Daoy (cell line): ENCODE data around the gene POLE2. TPM values are rescaled to one million over a fixed set of nuclear protein-coding genes. Genes with fewer than 3 reads are reported as not detected.
"Not testable (repeated sequence)": the region's sequence is repeated elsewhere in the genome, so short reads cannot be mapped to it uniquely, and the experiment has no call there.

Experiments used
- DNase-seq: peaks from one replicate; pipeline ENCODE4 v3.0.0-alpha.2; 2015; ENCODE audit warnings: low read depth
- total RNA-seq: library from RNA; depleted of rRNA; stranded (reverse); fragments of >200 nt; shearing (Covaris generic); gene quantifications from 2 replicates; pipeline ENCODE4 v1.2.3, GENCODE V29; 2014; rRNA removed

The POLE2 gene, protein sequence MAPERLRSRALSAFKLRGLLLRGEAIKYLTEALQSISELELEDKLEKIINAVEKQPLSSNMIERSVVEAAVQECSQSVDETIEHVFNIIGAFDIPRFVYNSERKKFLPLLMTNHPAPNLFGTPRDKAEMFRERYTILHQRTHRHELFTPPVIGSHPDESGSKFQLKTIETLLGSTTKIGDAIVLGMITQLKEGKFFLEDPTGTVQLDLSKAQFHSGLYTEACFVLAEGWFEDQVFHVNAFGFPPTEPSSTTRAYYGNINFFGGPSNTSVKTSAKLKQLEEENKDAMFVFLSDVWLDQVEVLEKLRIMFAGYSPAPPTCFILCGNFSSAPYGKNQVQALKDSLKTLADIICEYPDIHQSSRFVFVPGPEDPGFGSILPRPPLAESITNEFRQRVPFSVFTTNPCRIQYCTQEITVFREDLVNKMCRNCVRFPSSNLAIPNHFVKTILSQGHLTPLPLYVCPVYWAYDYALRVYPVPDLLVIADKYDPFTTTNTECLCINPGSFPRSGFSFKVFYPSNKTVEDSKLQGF
- 47.0 and 60.2 TPM in 2 replicates for total RNA-seq

DNA sequence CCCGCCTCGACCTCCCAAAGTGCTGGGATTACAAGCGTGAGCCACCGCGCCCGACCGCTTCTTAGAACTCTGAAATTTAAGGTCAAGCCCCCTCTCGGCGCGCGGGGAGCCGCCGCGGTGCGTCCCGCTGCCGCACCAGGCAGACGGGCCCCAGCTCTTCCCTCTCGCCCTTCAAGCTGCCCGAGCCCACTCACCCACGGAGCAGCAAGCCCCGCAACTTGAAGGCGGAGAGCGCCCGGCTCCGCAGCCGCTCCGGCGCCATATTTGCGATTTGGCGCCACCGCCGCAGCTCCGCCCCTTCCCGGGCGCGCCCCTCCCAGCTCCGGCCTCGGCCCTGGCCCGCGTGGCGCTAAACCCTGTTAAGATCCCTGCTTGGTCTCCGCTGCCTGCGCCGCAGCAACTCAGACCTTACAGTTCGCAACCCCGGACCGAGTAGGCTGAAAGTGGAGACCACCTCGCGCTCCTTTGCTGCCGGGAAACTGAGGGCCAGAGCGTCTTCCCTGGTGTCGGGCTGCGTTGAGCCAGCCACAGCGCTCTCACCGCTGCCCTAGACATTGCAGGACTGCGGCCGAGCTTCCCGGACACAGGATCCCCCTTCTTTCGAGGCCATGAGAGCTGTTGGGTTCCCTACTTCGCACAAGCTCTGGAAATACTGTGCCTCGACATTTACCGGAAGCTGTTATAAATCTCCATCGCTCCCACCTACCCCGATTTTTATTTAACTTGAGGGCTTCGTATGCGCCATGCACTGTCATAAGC is at the start of gene POLE2:
TSS of gene POLE2 (minus strand) at position 273 of the 759 bp plus-strand sequence. CDS start at position 262, 11 bp downstream.
- peak; percentile 84 for DNase-seq

DNA sequence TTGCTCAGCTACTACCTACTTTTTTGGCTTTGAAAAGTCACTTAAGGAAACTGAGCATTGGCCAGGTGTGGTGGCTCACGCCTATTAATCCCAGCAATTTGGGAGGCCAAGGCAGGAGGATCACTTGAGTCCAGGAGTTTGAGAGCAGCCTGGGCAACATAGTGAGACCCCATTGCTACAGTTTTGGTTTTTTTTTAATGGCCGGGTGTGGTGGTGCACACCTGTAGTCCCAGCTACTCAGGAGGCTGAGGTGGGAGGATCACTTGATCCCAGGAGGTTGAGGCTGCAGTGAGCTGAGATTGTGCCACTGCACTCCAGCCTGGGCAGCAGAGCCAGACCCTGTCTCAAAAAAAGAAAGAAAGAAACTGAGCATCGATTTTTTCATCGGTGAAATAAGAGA is 47.7 kb upstream of the POLE2 start:
- not testable (repeated sequence) for DNase-seq

DNA sequence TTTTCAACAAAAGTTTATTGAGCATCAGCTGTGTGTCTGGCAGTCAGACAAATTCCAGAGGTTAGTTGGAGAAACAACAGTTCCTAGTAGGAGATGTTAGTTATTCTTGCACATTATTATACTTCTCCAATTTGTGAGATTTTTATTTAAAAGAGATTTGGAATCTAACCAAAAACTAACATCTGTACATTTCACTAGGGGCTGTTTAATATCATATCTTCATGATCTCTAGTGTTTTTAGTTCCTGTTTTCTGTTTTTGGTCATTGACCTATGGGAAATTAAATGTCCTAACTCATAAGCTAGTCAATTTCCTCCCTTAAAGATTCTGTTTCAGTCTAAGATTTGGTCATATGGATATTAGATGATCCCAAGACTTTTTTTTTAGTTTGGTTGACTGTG is 45.8 kb upstream of the POLE2 start:
- no peak for DNase-seq

DNA sequence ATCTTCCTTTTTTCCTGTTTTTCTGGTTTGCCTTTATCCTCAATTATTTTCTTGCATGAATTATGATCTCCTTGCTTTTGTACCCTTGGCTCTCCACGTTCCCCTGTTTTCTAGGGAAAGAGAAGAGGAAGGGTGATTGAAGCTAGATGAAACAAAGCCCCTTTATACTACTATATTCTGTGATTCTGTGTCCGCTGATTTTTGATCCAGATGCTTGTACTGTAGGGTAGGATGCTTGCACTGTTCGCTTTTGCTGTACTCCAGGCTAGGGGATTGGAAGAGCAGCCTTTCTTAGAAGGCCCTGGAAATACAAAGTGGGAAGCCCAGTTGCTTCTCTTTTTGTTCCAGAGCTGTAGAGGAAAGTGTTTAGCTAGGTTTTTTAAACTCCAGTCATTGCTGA is 44.9 kb upstream of the POLE2 start:
- DNase-seq, result no peak

DNA sequence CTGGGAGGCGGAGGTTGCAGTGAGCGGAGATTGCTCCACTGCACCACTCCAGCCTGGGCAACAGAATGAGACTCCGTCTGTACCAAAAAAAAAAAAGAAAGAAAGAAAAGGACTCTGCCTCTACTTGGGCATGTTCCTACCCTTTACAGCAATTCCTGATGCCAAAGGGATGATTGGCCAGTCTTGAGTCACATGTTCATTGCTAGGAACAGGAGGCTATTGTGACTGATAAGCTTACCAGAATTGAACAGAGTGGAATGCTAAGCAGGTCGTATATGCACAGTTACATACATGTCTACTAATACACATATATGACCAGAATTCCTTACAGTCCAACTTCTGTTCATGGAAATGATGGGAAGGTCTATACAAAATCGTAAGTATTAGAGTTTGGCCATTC is 39.2 kb upstream of the POLE2 start:
- no peak for DNase-seq

DNA sequence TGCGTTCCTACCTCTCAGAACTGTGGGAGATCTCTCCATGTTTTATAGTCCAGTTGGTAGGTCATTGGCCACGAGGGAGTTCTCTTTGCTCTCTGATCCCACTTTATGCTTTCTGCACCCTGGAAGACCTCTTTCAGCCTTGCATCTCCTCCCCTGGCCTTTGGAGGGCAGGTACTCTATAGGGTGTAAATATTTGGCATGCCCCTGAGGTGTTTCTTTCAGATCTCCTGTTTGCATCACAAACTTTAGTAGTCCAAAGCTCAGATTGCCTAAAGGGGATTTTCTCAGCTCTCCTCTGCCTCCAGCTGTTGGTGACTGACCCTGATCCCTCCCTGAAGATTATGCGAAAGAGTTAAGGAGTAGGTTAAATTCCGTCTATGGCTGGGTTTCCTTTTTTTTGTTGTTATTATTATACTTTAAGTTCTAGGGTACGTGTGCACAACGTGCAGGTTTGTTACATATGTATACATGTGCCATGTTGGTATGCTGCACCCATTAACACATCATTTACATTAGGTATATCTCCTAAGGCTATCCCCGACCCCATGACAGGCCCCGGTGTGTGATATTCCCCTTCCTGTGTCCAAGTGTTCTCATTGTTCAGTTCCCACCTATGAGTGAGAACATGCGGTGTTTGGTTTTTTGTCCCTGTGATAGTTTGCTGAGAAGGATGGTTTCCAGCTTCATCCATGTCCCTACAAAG is 33.9 kb upstream of the POLE2 start:
- not testable (repeated sequence) for DNase-seq

DNA sequence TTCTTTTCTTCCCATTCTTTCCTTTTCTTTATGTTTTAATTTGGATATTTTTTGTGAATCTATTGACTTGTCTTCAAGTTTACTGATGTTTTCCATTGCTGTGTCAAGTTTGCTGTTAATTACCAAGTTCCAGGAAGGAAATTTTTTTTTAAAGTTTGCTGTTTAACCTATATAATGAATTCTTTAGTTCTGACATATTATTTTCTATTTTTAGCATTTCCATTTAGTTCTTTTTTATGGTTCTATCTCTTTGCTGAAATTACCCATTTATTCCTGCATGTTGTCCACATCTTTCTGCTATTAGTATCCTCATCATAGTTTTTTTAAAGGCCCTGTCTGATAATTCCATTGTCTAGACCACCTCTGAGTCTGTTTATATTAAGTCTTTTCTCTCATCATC is 32.7 kb upstream of the POLE2 start:
- no peak for DNase-seq

DNA sequence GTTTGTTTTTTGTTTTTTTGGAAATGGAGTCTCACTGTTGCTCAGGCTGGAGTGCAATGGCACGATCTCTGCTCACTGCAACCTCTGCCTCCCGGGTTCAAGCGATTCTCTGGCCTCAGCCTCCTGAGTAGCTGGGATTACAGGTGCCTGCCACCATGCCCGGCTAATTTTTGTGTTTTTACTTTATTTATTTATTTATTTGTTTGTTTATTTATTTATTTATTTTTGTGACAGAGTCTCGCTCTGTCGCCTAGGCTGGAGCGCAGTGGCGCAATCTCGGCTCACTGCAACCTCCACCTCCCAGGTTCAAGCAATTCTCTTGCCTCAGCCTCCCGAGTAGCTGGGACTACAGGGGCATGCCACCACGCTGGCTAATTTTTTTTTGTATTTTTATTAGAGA is 23.0 kb upstream of the POLE2 start:
- DNase-seq, result not testable (repeated sequence)

DNA sequence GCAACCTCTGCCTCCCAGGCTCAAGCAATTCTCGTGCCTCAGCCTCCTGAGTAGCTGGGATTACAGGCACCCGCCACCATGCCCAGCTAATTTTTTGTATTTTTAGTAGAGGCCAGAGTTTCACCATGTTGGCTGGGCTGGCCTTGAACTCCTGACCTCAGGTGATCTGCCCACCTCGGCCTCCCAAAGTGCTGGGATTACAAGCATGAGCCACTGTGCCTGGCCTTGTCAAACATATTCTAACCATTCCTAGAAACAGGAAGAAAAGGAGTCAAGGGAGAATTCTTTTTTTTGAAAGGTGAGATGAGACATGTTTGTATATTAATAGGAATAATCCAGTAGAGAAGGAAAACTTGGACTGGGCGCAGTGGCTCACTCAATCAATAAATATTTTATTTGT is 16.5 kb upstream of the POLE2 start:
- not testable (repeated sequence) for DNase-seq

DNA sequence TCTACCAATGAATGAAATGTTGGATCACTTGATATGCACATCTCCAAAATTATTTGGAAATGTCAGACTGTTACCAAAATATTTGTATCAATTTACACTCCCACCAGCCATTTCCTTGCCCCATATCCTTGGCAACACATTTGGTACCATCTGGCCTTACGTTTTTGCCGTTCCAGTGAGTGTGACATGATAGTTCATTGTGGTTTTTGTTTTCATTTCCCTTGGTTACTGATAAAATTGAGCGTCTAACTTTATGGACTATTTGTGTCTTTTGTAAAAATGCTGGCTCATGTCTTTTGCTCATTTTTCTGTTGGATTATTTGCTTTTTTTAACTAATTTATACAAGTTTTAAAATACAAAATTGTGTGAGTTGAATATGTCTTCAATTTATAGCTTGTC is 16.0 kb upstream of the POLE2 start:
- DNase-seq, result no peak

DNA sequence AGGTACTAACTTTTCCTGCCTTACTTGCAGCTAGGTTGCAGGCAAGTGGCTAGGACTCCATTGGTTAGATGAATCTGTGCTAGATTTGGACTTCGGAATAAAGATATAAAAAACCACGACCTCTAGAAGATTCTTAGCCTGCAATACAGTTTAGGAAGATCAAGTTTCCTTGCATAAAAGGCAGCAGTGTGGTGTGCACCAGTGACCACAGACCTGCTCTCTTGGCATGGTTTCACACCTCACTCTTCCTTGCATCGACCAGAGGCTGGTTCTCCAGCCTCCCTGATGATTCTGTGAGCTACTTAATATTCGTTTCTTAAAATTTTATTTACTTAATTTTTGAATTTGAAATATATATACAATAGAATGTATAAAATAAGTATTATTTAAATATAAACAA is 14.7 kb upstream of the POLE2 start:
- DNase-seq, result no peak

DNA sequence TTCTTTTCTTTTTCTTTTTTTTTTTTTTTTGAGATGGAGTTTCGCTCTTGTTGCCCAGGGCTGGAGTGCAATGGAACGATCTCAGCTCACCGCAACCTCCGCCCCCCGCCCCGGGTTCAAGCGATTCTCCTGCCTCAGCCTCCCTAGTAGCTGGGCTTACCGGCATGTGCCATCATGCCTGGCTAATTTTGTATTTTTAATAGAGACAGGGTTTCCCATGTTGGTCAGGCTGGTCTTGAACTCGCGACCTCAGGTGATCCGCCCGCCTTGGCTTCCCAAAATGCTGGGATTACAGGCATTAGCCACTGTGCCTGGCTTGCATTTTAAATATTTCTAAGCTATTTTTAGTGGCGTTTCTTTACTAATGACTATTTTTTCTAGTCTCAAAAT is 5.7 kb upstream of the POLE2 start:
- DNase-seq, result not testable (repeated sequence)

DNA sequence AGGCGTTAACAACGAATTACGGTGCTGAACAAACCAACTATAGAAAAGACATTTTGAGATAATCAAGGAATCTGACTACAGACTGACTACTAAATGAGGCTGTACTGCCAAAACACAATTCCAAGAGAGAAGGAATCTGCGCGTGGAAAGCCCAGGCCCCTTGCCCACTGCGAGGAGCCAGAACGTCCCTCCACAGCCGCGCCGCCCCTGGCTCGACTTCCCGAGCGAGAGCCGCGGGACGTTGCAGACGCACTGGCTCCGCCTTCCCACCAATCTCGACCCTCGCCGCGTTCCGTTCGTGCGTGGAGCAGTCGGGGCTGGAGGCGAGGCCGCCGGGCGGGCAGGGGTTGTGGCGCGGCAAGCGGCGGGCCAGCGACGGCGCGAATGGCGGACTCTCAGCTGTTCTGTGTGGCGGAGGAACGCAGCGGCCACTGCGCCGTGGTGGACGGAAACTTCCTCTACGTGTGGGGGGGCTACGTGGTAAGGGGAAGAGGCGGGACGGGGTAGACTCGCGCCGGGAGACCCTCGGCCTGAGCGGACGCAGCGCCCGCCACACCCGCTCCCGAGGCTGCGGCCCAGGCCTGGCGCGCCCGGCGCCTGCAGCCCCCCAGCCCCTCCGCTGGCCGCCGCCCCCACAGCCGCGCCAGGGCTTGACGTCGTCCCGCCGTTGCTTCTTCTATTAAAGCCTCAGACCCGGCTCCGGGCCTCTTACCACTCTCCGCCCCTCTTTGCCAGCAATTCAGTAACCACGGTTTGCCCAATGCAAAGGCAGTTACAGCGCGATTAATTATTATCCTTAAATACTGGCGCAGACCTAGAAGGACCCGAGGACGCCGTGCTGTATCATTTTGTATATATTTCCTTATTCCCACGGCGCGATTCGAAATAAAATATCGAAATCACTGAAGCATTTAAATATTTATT is 5.1 kb upstream of the POLE2 start, which contains the start of gene KLHDC1:
TSS of gene KLHDC1 (plus strand) at position 310 of the 924 bp plus-strand sequence. CDS start at position 385, 75 bp downstream.
- peak; percentile 73 for DNase-seq

DNA sequence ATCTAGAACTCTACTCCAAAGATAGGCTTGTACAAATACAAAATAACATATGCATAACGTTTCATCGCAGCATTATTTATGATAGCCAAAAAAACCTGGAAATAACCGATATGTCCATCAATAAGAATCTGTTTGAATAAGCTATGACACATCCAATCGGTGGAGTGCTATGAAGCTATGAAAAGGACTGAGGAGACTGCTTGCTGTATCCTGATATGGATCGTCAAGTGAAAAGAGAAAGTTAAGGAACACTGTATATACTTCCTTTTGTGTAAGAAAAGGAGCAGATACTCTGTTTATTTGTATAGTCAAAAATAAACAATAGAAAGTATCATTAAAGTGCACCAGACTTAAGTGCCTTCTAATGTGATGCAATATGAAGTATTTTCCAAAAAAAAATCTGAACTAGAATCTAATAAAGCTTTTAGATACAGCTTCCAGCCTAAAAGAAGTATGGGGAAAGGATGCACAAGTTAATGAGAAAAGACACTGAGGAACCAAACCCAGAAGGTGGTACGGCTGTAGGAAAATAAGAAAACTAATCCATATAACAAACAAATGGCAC is 4.3 kb upstream of the POLE2 start:
- DNase-seq, result no peak

DNA sequence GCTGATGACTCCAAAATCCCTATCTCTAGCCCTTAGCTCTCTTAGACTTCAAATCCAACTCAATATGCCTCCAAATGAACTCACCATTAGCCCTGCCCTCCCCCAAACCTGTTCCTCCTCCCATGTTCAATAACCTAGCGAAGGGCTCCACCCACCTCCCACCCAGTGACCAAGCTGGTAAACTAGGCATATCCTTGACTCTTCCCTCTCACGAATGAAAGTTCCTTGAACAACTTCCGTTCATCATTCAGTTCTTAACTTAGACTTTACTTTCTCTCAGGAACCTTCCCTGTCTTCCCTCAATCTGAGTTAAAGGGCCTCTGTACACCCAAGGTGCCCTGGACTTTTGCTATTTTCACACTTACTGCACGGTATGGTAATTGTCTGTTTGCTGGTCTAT is 3.0 kb upstream of the POLE2 start:
- DNase-seq, result peak; percentile 10

DNA sequence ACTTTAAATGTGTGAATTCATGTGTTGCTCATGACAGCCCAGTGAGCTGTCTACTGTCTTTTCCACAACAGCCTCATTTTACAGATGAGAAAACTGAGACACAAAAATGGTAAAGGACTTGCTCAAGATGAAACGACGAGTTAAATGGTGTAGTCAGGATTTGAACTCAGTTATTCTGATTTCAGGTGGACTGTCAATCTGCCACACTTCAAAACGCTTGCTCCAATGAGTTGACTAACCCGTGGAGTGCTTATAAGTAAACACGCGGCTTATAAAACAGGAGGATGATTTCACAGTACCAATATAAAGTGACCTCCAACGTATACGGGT is 652 bp upstream of the POLE2 start:
- DNase-seq, result no peak

DNA sequence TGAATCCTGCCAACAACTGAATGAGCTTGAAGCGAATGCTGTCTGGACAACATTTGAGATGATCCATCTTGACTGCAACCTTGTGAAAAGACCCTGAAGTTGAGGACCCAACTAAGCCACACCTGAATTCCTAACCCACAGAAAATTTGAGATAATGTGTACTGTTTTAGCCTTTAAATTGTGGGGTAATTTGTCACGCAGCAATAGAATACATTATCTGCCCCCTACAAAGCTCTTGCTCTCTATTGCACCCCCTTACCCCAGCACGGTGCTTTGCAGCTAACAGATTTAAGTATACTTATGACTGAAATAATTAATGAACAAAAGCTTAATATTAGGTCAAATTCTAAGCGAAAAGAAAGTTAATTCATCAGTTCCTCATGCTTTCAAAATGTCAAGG is 1.6 kb downstream of the POLE2 start:
- DNase-seq, result no peak

DNA sequence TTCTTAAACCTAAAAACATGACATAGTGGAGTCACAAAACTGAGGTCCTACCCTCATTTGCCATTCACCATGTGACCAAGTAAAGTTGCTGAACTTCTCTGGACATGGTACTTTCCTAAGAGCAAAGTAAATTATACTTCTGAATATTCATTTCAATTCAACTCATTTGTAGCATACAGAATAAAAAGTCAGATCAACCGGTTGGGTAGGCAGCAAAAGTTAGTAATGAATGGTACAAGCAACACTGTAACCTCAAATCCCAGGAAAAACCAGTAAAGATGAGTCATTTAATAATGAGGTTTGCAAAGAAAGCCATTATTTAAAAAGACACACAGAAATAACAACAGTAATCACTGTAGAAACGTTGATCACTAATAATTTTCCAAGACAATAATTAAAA is 8.7 kb downstream of the POLE2 start:
- DNase-seq, result no peak

DNA sequence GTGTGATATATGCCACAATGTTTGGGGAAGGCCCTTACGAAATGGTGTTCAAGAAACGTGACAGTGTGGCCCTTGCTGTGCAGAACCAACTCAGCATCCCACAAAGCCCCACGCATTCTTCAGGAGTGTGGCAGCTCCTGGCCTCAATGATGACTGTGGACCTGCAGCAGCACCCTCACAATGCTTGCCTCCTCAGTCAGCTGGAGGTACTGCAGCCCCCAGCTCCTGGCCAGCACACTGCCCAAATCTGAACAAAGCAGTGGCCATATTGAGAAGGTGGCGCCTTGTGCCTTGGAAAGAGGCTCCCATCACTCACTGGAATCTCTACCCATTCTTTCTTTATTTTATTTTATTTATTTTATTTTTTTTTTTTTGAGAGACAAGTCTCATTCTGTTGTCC is 10.4 kb downstream of the POLE2 start:
- DNase-seq, result no peak

DNA sequence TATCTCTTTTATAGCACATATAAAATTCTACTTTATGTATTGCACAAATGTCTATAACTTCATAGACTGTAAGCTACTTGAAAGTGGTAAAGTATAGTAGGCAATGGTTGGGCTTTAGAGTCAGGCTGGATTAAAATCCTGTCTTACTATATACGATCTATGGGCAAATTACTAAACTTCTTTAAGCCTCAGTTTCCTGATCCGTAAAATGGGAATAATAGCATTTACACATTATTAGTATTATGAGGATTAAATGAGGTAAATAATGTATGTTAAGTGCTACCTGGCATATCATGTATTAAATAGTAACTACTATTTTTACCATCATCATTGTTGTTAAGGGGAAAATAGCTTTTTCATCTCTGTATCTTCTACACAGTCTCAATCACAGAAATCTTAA is 14.4 kb downstream of the POLE2 start:
- DNase-seq, result no peak

DNA sequence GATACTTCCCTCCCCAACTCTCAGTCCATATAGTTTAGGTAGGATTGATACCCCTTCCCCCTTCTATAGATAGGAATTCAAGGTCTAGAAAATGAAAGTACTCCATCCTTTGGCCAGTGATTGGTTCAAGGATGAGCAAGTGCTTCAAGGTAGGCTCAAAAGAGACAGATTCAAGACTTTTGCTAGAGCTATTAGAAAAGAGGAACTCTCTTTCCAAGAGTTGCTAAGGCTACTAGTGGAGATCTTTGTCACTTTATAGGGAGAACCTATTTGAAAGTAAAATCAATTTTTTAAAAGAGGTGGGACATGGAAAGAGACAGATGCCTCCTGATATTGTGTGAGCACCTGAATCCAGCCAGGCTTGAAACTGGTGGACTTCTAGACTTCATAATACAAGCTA is 17.5 kb downstream of the POLE2 start:
- no peak for DNase-seq
